Islet precursor cell (in vitro differentiated cells): Measurements from ENCODE around the gene UBE4A.
A peak's percentile ranks its signal among the peaks of the same experiment; 100 is the strongest.

Source experiments
- DNase-seq: peaks from one replicate; pipeline ENCODE4 v3.0.0-alpha.2; 2018

Gene UBE4A, protein sequence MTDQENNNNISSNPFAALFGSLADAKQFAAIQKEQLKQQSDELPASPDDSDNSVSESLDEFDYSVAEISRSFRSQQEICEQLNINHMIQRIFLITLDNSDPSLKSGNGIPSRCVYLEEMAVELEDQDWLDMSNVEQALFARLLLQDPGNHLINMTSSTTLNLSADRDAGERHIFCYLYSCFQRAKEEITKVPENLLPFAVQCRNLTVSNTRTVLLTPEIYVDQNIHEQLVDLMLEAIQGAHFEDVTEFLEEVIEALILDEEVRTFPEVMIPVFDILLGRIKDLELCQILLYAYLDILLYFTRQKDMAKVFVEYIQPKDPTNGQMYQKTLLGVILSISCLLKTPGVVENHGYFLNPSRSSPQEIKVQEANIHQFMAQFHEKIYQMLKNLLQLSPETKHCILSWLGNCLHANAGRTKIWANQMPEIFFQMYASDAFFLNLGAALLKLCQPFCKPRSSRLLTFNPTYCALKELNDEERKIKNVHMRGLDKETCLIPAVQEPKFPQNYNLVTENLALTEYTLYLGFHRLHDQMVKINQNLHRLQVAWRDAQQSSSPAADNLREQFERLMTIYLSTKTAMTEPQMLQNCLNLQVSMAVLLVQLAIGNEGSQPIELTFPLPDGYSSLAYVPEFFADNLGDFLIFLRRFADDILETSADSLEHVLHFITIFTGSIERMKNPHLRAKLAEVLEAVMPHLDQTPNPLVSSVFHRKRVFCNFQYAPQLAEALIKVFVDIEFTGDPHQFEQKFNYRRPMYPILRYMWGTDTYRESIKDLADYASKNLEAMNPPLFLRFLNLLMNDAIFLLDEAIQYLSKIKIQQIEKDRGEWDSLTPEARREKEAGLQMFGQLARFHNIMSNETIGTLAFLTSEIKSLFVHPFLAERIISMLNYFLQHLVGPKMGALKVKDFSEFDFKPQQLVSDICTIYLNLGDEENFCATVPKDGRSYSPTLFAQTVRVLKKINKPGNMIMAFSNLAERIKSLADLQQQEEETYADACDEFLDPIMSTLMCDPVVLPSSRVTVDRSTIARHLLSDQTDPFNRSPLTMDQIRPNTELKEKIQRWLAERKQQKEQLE

DNA sequence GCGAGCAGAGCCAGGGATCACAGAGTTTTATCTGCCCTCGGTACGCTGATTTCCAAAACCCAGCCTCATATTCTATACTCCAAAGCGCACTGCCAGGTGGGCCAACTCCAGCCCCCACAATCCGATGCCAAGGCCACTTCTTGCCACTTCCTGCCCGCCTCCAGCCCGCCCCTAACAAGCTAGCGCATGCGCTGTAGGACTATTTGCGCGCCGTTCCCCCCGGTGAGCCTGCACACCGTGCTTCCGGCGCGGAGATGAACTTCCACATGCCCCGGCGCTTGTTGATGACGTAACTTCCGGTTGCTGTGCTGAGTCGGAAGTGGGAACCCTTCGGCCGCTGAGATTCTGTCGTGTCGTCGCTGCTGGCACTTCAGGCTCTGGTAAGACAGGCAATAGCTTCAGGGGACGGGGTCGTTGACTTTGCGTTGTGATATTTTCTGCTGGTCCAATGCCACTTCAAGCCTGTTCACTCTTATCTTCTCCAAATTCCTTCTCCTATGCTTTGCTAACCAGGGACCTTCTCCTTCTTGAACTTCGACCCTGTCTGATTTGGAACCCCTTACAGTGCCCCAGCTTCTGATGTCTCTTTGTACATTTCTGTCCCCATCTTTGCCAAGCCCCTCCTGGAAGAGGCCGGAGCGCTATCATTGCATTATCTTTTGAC is at the start of gene UBE4A:
UBE4A (plus strand) TSS at position 306 of the 664 bp plus-strand sequence. CDS start 5,481 bp downstream, outside the sequence.
- peak; percentile 94 for DNase-seq

DNA sequence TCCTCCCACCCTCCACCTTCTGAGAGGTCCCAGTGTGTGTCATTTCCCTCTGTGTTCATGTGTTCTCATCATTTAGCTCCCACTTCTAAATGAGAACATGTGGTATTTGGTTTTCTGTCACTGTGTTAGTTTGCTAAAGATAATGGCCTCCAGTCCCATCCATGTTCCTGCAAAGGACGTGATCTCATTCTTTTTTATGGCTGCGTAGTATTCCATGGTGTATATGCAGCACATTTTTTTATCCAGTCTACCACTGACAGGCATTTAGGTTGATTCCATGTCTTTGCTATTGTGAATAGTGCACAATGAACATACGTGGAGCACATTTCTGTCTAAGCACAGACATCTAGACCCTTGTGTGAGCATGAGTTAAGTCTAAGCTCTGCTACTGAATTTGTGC is 49.1 kb upstream of the UBE4A start:
- no peak for DNase-seq

DNA sequence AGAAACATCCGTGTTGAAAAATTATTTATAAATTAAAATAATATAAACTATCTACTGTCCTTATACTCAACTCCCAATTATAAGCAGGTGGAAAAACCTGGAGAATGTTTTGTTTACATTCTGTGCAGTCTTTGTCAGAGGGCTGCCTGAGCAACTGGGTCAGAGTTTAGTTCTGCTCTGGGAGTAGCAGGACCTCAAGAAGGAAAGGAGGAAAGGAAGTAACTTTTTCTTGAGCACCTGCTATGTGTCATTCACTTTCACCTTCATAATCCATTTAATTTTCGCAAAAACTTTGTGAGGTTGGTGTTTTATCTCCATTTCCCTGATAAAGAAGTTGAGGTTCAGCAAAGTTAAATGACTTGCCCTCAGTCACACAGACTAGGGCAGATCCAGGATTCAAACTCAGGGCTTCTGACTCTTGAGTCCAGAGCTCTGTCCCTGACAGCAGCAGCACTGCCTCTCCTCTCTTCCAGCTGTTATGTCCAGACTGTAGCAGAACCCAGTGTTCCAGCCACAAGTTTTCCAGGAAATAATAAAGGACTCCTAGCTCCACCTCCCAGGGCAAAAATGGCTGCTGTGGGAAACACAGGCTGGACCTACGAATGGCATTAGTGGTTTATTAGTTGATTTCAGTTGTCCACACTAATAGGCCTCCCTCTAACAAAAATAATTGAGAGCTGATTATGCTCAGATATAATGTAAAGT is 48.5 kb upstream of the UBE4A start:
- DNase-seq, result no peak

- no peak for DNase-seq
Observed at GRCh38 chr11:118311518-118311917, 47.9 kb upstream of the UBE4A start.

GRCh38 chr11:118312328-118312727 is 47.1 kb upstream of the UBE4A start:
- no peak for DNase-seq

GRCh38 chr11:118313242-118313641 is 46.2 kb upstream of the UBE4A start:
- no peak for DNase-seq

DNA sequence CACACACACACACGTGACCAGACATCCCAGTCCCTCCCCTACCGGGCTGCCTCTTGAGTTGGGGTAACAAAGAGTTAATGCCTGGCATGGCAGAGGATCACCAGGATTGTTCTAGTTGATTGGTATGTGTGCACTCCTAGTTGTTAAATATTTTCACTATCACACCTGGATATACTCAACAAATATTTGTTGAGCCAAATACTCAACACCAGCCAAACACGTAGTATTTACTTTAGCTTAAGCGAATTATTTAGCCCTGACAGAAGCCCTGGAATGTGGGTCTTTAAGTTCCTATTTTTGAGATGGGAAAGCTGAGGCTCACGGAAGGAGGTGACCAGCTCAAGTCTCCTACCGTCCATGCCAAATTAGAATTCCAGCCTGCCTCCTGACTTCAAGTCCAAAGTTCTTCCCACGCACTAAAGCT is 44.4 kb upstream of the UBE4A start:
- no peak for DNase-seq

- no peak for DNase-seq
Observed at GRCh38 chr11:118318124-118318523, 41.3 kb upstream of the UBE4A start.

DNA sequence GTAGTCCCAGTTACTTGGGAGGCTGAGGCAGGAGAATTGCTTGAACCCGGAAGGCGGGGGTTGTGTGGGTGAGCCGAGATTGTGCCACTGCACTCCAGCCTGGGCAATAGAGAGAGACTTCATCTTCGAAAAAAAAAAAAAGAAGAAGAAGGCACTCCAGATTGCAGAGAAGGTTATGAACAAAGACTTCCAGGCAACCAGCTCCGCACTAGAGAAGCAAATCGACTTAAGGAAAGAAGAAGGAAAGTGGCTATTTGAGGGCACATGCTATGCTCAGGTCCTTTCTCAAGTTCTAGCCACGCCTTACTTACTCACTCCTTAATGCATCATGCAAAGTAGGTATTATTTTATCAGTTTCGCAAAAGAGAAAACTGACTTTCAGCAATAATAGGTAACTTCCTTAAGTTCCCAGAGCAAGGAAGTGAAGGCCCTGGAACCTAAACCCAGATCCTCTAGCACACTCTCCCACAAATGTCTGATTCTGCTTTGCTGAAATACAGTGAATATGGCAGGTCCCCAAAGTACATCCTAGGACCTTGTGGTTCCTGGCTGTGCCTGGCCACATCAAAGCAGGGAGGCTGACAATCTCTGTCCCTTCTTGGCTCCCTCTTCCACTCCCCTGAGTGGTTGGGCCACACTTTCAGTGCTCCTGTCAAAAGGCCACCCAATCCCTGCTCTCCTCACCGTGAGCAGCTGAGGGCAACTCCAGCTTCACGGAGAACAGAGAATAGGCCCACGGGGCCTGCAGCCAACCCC is 40.6 kb upstream of the UBE4A start:
- no peak for DNase-seq

GRCh38 chr11:118319337-118319707 is 40.1 kb upstream of the UBE4A start:
- DNase-seq, result no peak

DNA sequence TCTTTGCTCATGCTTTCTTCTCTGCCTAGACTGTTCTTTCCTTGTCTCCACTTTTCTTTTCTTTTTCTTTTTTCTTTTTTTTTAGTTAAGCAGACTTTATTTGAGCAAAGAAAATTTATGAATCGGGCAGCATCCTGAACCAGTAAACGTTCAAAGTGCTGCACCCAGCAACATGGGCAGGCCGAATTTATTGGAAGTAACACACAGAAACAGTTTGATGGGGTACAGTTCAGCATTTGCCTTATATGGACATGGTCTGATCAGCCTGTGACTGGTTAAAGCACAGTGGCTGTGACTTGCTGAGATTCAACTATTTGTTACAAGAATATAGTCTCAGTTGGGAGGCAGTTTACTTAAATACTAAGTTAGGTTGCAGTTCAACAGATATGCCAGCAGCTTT is 38.9 kb upstream of the UBE4A start:
- DNase-seq, result no peak

DNA sequence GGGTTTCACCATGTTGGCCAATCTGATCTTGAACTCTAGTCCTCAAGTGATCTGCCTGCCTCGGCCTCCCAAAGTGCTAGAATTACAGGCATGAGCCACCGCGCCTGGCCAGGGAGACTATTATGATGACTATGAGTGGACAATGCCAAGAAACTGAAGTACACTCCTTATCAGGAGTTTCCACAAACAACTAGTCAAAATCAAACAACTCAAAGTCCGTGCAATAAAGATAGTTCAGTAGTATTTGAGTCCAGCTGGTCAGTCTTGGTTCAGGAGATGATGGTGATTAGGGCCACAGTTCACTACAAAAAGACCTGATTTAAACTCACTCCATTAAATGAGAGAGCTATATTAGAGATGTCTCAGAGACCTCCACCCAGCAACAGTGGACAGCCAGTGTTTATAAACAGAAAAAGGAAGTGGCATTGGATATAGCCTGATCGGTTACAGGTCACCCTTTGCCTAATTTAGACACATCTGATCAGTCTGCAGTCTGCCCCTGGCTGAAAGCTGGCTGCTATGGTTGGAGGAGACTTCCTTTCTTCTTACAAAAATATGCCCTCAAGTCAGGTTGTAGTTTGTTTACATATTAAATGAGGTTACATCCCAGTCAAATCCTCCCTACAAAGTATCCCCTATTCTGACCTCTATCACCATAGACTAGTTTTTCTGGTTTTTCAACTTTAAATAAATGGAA is 37.9 kb upstream of the UBE4A start:
- no peak for DNase-seq

GRCh38 chr11:118322721-118323120 is 36.7 kb upstream of the UBE4A start:
- DNase-seq, result no peak

- DNase-seq, result no peak
Observed at GRCh38 chr11:118325283-118325682, 34.1 kb upstream of the UBE4A start.

DNA sequence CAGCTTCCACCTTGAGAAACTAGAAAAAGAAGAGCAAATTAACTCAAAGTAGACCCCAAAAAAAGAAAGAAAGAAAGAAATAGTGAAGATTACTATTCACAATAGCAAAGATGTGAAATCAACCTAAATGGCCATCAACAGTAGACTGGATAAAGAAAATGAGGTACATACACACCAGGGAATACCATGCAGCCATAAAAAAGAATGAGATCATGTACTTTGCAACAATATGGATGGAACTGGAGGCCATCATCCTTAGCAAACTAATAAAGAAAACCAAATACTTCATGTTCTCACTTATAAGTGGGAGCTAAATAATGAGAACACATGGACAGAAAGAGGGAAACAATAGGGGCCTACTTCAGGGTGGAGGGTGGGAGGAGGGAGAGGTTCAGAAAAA is 30.7 kb upstream of the UBE4A start:
- DNase-seq, result no peak

GRCh38 chr11:118334745-118335144 is 24.7 kb upstream of the UBE4A start:
- no peak for DNase-seq

DNA sequence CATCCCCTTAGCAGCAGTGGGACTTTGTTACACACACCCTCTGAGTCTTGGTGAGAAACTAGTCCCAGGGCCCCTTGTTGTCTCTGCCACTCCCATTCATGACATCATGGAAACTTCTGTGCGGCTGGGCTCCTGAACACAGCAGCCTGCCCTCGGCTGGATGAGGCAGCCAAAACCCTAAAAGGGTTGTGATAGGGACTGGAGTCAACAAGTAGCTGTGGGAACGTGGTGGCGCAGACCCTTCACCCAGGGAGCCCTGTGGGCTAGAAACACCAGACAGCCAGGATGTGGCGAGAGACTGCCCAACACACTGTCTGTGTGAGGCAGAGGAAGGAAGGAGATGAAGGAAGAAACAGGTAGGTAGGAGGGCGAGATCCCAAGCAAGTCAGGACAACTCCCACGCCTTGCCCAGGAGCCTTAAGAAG is 20.8 kb upstream of the UBE4A start:
- DNase-seq, result no peak

DNA sequence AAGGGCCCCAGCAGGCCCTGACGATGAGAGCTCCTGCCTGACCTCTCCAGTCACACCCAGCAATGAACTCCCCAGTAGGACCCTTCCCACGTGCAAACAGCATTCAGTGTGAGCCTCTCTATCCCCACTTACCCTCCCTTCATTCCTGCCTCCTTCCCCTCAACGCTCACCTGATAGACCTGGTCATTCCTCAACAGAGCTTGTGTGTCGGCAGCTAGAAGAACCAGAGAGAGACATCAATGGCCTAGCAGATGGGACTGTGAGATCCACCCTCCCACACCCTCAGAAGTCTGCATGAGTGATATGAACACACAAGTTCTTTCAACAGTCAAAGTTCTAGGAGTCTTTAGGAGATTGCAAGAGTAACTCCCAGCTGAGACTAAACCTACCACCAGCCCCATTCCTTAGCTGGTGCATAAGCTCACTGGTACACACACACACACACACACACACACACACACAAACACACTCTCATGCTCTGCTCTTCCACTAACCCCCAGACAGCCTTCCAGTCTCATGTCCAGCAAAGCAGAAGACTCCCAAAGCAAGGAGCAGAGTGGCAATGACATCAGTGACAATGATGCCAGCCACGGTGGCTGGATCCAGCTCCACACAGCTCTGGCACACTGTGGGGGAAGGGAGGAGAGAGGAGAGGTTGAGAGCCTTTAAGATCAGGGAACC is 20.0 kb upstream of the UBE4A start:
- DNase-seq, result no peak

DNA sequence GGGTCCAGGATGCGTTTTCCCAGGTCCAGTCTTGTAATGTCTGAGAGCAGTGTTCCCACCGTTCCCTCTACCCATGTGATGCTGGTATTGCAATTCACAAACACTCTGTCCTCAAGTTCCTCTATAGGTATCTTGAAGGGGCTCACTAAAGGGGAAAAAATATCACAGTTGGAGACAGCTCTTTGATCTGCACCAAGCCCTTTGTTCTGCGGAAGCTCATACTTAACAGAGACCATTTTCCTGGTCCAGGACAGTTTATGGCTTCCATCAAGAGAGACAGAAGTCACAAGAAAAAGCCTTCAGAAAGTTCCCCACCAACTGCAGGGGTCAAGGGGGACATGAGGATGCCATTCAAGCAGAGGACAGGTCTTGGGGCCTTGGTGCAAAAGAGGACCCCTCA is 19.0 kb upstream of the UBE4A start:
- DNase-seq, result no peak

DNA sequence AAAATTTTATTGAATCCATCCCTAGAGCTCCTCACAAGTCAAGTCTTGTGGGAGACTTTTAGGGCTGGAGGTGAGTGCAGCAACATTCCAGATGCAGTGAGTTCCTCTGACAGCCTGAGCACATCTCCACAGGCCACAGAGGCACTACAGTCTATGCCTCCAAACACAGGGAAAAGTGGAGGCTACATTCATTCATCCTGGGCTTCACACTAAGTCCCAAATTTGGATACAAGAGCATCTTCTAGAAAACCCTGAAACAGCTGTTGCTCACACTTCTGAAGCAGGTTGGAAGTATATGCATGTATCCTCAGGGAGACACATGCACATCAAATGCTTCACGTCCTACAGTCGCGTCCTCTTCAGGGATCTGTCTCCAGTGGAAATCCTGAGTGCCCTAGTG is 18.1 kb upstream of the UBE4A start:
- DNase-seq, result no peak
